ENCODE measurements around the gene ACTL6B.
"Not testable (repeated sequence)": the region's sequence is repeated elsewhere in the genome, so short reads cannot be mapped to it uniquely, and the experiment has no call there.

The ACTL6B gene

DNA sequence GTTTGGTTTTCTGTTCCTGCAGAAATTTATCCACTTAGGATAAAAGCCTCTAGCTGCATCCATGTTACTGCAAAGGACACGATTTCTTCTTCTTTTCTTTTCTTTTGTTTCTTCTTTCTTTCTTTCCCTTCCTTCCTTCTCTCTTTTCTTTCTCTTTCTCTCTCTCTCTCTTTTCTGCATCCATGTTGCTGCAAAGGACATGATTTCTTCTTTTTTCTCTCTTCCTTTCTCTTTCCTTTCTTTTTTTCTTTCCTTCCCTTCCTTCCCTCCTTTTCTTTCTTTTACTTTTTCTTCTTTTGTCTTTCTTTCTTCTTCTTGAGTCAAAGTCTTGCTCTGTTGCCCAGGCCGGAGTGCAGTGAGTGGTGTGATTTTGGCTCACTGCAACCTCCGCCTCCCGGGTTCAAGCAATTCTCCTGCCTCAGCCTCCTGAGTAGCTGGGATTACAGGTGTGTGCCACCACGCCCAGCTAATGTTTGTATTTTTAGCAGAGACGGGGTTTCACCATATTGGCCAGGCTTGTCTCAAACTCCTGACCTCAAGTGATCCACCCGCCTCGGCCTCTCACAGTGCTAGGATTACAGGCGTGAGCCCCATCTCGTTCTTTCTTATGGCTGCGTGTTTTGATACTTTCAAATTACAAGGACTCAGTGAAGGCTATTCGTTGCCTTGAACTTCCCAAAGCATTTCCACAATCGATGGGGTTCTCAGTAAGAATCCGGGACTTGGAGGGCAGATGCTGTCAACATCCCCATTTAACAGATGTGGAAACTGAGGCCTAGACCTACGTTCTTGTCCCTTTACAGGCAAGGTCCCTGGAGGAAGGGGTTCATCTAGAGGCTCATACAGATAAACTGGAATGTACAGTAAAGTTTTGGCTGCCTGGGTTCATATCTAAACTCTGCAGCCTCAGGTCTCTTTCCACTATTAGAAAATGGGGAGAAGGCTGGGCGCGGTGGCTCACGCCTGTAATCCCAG is 15.4 kb upstream of the ACTL6B start:
- DNase-seq (ENCODE audit: low read depth in 3 of 3, low spot score in 1 of 3) = no peak

DNA sequence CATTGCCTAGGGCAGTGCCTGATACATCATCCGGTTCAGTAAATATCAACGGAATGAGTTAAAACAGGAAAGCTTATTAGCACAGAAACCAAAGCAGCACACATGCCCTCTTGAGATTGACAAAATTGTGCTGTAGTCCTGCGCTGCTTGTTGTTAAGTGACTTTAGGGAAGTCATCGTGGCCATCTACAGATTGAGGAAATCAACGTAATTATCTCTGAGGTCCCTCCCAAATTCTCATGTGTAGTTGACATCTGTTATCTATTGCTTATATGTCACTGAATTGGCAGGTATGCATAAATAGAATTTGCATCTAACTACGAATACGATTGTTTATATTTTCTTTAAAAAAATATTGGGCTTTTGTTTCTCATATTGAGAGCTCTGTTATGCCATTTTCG is 13.8 kb upstream of the ACTL6B start:
- DNase-seq (ENCODE audit: low read depth in 3 of 3, low spot score in 1 of 3) = no peak

DNA sequence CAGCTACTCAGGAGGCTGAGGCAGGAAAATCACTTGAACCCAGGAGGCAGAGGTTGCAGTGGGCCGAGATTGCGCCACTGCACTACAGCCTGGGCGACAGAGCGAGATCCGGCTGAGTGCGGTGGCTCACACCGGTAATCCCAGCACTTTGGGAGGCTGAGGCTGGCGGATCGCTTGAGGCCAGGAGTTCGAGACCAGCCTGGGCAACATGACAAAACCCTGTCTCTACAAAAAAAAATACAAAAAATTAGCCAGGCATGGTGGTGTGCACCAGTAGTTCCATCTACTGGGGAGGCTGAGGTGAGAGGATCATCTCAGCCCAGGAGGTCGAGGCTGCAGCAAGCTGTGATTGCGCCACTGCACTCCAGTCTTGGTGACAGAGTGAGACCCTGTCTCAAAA is 12.9 kb upstream of the ACTL6B start:
- DNase-seq (ENCODE audit: low read depth in 3 of 3, low spot score in 1 of 3) = not testable (repeated sequence)

DNA sequence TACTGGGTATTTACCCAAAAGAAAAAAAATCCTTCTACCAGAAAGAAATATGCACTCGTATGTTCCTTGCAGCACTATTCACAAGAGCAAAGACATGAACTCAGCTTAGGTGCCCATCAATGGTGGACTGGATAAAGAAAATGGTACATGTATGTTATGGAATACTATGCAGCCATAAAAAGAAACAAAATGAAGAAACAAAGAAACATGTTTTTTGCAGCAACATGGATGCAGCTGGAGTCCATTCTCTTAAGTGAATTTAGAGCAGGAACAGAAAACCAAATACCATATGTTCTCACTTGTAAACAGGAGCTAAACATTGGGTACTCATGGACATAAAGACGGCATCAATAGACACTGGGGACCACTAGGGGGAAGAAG is 11.8 kb upstream of the ACTL6B start:
- DNase-seq (ENCODE audit: low read depth in 3 of 3, low spot score in 1 of 3) = no peak

DNA sequence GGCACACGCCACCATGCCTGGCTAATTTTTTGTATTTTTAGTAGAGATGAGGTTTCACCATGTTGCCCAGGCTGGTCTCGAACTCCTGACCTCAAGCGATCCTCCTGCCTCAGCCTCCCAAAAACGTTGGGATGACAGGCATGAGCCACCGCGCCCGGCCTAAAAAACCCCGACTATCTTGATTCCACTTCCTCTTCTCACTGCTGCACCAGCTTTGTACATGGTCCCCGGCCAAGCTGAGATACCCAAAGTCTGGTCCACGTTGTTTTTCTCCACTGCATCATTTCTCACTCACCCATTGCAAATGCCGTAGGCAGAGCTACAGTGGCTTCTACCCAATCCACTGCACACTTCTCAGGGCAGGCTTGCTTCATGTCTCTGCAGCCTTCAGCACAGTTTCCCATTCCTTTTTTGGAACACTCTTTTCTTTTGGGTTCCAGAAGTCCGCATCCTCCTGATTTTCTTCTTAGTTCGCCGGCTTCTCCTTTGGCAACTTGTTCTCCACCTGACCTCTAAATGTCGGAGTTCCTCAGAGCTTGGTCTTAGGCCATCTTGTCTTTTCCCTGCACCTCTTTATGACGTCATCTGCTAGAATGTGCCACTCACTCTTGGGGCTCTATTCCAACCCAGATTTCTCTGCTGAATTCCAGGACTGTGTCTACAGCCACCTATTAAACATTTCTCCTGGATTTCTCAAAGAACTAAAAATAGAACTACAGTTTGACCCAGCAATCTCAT is 11.3 kb upstream of the ACTL6B start:
- DNase-seq (ENCODE audit: low read depth in 3 of 3, low spot score in 1 of 3) = no peak

DNA sequence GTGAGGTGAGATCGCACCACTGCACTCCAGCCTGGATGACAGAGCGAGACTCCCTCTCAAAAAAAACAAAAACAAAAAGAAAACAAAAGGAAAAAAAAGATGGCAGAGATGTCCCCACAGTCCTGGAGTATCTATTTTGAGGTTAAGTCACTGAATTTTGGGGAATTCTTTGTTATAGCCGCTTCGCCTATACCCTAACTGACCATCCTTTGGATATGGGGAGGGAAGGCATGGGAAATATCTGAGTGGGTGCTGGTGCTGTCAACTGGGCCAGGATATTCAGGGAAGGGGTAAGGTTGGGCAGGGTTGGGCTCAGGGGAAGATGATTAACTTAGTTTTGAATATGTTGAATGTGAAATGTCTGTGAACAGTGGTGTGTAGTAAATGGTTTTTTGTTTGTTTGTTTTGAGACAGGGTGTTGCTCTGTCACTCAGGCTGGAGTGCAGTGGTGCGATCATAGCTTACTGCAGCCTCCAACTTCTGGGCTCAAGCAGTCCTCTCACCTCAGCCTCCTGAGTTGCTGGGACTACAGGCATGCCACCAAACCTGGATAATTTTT is 9.0 kb upstream of the ACTL6B start:
- DNase-seq (ENCODE audit: low read depth in 3 of 3, low spot score in 1 of 3) = no peak

DNA sequence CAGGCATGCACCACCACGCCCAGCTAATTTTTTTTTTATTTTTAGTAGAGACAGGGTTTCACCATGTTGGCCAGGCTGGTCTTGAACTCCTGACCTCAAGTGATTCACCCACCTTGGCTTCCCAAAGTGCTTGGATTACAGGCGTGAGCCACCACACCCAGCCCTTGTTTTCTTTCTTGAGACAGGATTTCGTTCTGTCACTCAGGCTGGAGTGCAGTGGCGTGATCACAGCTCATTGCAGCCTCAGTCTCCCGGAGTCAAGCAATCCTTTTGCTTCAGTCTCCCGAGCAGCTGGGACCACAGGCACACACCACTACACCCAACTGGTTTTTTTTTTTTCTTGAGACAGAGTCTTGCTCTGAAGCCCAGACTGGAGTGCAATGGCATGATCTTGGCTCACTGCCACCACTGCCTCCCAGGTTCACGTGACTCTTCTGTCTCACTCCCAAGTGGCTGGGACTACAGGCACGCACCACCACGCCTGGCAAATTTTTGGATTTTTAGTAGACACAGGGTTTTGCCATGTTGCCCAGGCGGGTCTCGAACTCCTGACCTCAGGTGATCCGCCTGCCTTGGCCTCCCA is 6.0 kb upstream of the ACTL6B start:
- not testable (repeated sequence) for DNase-seq (ENCODE audit: low read depth in 3 of 3, low spot score in 1 of 3)

DNA sequence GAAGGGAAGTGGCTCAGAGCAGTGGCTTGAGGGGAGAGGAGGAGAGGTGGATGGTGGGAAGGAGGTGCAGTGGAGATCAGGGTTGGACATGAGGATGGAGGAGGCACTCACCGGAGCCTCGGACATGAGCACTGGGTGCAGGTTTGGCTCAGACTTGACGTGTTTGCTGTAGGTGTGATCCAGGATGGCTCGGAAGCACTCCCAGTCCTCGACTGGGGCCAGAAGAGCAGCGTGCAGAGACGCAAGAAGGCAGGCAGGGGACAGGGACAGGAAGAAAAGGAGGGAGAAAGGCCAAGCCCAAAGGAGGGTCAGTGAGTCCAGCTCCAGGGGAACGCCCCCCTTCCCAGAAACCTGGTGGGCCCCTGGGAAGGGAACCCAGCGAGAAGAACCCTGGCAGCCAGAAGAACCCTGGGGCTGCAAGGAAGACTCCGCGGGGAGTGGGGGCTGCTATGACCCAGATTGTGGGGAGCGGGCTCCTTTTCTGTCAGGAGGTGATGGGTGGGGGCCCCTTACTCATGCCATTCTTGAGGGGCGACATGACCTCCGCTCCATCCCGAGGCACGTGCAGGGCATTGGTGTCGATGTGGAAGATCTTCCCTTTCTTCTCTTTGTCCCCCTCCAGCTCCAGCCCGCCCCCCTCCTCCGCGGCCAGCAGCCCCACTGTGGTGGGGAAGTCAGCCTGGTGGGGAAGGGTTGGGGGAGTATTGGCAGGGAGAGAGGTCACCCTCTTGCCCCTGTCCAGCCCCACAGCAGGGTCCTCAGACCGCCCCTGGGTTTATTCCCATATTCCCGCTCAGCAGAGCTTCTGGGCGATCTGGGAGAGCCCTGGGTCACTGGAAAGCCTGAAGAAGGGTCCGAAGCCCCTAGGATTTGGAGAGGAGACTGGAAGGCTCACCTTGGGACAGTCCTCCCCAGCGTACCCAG is 1.1 kb downstream of the ACTL6B start:
- DNase-seq (ENCODE audit: low read depth in 3 of 3, low spot score in 1 of 3) = no peak

DNA sequence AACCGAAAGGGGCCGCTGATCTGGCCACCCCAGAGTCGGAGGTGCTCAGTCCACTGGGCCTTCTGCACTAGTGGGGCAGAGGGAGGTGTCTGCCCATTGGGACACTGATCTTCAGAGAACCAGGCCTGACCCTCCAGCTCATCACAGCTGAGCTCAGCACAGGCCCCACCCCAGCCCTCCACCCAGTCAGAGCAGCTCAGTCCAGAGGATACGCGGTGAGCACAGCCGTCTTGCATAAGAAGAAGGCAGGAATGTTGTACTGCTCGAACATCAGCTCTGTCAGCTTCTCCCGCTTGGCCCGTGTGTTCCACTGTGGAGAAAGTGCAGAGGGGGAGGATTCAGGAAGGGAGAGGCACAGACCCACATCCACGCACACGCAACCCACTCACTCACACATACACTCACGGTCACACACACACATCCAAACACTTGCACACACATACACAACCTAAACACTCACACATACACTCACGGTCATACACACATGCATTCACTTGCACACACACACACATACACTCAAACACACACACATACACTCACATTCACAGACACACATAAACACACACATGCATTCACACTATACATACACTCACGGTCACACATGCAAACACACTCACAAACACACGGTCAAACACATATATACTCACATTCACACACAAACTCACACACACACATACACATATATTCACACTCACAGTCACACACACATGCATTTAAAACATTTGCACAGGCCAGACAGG is 6.3 kb downstream of the ACTL6B start:
- DNase-seq (ENCODE audit: low read depth in 3 of 3, low spot score in 1 of 3) = no peak

DNA sequence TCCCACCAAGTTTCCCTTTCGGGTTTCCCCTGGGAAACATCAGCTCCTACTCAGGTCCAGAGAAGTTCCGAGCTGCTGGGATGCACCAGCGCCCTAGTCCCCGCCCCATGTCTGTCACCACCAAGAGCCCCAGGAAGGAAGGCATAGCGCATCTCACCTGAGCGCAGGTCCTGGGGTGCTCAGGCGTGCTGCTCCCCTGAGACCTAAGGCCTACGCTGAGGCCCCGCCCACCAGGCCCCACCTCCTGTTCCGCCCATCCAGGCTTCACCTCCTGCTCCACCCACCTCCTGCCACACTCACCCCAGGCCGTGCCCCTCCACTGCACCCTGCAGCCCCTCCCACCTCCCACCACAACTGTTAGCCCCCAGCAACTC is 13.7 kb downstream of the ACTL6B start:
- no peak for DNase-seq (ENCODE audit: low read depth in 3 of 3, low spot score in 1 of 3)

DNA sequence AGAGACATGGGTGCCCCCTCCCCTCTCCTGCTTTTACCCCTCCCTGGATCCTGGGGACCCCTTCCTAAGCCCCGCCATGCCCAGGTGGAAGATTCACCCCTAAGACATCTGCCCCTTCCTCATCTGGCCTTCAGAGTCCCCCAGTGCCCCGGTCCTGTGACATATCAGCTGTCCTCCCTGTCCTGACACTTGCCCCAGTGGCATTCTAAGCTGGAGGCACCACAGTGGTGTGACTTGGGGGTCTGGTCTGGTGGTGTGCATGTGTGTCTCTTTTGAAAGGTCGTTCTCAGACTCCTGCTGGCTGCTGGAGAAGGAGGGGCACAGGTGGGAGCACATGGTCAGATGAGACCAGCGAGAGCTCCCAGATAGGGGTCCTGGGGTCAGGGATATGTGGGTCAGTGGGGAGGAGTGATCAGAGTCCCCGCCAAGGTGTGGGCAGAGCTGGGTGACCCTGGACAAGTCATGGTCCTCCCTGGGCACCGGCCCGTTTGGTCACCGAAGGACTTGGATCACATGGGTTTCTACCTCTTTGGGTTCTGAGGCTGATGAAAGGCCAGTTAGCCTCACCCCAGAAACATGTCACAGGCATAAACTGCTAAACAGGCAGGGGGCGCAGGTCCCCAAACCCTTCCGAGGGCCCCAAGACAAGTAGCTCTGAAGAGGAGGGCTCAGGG is 14.3 kb downstream of the ACTL6B start:
- no peak for DNase-seq (ENCODE audit: low read depth in 3 of 3, low spot score in 1 of 3)

DNA sequence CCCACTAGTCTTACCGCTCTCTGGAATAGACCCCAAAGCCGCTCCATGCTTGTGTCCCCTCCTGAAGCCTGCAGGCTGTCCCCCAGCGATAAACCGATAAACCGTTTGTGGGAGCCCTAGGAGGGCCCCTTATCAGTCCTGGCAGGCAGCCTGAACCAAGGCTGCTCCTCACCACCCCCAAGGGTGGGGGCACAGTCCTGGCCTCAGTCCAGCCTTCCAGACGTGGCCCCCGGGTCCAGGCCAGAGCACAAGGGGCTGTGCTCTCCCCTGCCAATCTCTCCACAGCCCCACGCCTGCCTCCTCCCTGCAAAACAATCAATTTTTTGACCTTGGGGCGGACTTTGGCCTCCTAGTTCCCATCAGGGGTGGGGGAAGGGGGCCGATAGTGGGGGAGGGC is 14.8 kb downstream of the ACTL6B start, which contains the start of gene TFR2:
Gene TFR2 (minus strand): TSS at position 90 of the 397 bp plus-strand sequence. CDS start 43 bp downstream, at position 47.
- no peak for DNase-seq (ENCODE audit: low read depth in 3 of 3, low spot score in 1 of 3)

DNA sequence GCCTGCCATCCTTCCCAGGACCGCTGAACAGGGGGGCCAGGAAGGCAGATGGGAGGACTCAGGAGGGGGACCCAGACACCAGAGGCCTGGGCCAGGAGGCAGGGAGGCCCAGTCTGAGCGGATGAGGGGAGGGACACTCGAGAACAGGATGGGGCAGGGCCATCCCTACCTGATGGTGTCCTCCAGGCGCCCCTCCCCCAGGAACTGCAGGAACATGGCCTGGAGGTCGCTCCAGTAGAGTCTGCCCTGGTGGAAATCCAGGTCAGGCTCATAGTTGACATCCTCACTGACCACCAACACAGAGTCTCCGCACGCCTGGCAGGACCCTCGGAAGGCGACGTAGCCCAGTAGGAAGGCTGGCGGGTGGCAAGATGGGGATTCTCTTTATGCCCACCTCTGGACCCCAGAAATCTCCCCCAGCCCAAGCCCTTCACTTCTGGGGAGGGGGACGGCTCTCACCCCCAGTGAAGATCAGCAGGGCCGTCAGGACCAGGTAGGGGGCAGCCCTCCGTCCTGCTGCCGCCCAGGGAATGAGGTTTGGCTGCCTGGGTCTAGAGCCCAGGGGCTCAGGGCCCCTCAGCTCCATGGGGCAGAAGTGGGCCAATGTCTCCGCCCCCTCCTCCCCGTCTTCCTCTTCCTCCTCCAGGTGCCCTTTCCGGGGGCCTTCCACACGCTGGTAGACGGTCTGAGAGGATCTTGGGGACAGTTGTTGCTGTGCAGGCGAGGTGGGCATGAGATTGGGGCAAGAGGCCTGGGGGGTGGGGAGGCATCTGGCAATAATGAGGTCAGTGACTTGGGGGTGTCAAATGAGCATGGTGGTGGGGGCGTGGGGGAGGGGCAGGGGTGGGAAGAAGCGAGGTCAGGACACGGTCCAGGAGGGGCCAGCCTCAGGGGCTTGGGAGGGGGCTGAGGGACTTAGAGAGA is 15.5 kb downstream of the ACTL6B start:
- no peak for DNase-seq (ENCODE audit: low read depth in 3 of 3, low spot score in 1 of 3)

DNA sequence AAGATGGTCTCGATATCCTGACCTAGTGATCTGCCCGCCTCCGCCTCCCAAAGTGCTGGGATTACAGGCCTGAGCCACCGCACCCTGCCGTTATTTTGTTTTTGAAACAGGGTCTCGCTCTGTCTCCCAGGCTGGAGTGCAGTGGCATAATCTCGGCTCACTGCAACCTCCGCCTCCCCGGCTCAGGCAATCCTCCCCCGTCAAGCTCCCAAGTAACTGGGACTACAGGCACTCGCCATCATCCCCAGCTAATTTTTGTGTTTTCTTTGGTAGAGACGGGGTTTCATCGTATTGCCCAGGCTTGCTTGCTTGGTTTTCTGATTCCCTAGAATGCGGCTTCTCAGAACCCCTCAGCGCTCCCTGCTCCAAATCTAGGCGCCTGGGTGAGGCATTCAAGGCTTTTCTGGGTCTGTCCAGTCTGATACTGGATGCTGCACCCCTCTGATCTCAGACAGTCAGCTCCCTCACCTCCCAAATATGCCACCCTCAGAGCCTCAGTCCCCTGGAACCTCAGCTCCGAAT is 16.2 kb downstream of the ACTL6B start:
- no peak for DNase-seq (ENCODE audit: low read depth in 3 of 3, low spot score in 1 of 3)

DNA sequence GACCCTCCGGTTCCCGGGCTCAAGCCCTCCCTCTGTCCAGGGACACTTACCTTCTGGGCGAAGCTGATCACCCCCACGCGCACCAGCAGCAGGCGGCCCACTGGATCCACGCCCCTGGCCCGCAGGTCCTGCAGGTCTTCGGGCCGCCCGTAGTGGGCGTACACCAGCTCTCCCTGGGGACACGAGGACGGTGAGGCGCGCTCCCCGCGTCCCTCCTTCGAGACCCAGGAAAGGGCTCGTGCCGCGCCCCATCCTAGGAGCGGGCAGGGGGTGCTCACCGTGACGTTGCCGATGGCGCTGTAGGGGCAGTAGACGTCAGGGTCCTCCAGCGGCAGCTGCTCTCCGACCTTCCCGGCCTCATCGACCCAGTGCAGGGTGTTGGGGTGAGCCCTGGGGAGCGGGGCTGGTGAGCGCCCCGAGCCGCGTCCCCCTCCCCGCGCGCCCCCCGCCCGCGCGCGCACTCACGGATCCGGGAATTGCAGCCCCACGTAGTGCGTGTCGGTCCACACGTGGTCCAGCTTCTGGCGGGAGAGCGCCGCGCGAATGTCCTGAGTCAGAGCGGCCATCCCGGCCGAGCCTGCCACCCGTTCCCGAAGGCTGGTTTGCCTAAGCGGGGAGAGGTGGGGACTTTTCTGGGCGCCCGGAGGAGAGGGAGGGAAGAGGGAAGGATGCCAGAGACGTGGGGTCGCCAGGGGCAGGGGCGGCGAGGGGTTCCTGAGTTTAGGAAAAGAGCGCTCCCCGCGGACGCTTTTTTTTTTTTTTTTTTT is 23.1 kb downstream of the ACTL6B start:
- peak in 1 of 3 donors; percentile 12 for DNase-seq (ENCODE audit: low read depth in 3 of 3, low spot score in 1 of 3)

DNA sequence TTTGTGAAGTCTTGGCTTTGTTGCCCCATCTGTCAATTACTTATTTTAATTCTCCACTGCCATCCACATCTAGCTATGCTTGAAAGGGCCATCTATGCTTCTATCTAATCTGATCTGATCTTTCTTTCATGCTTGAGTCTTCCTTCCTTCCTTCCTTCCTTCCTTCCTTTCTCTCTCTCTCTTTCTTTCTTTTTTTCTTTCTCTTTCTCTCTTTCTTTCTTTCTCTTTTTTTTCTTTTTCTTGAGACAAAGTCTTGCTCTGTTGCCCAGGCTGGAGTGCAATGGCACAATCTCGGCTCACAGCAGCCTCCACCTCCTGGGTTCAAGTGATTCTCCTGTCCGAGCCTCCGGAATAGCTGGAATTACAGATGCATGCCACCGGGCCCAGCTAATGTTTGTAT is 26.2 kb downstream of the ACTL6B start:
- no peak for DNase-seq (ENCODE audit: low read depth in 3 of 3, low spot score in 1 of 3)

DNA sequence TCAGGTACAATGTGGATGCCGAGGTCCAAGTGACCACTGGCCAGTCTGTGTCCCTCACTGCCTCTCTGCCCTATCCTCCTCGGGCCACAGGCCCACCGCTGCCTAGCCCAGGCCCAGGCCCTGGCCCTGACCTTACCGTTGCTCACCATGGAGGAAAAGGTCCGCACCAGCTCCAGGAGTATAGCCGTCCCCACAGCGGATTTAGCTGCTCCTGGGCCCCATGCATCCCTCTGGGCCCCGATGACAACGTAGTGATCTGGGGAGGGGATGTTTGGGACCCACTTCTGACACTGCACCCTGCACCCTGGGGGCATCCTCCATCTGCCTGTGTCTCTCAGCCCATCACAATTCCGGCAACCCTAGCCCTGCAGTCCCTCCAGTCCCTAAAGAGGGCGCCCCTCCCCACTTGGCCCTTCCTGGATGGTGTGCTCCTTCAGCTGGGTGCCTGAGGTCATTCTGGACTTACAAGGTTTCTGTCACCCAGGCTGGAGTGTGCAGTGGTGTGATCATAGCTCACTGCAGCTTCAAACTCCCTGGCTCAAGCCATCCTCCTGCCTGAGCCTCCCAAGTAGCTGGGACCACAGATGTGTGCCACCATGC is 27.0 kb downstream of the ACTL6B start:
- DNase-seq (ENCODE audit: low read depth in 3 of 3, low spot score in 1 of 3) = no peak

Measured in stimulated activated CD4-positive, alpha-beta T cell treated with anti-CD3 and anti-CD28 coated beads, TNF-alpha, amount 100 ng/mL, for 1 hour (primary cell).